Subcutaneous adipose tissue (tissue), 4 donors: ENCODE results near the gene NCAPH2. TPM values are rescaled to one million over a fixed set of nuclear protein-coding genes. Genes with fewer than 3 reads are reported as not detected.

Experiments used
- total RNA-seq, 4 donors: library from RNA; depleted of rRNA; stranded (reverse); fragments of >200 nt; gene quantifications; one replicate each; pipeline ENCODE4 v1.1.0, GENCODE V29; 2016
- TF ChIP-seq, protein P1 (sequence below): fragments of 450-650 bp; IDR thresholded peaks from one replicate; pipeline ENCODE4 v1.5.1; 2016; ENCODE audit warnings: low read depth, mild to moderate bottlenecking, control low read depth, antibody characterized with exemption, moderate library complexity

NCAPH2 gene
- total RNA-seq, 4 donors from 2014 or later: 15.3 to 55.6 (median 27.8) TPM

DNA sequence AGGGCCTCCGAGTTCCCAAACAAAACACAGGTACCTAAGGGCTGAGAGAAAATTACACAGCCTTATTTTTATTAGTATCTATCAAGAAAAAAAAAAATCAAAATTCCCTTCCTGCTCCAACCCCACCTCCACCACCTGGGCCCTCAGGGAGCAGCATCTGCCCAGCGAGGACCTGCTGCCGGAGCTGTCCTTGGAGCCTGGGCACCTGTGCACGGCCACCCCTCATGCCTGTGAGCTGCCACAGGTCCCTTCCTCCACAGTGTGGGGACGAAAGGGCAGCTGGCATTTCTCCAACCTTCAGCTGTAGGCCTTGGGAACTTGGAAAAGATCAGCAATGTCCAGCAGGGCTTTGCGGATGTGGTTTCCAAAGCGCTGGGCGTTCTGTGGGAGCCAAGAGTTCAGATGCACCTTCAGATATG lies 61.0 kb downstream of the NCAPH2 start:
- TF ChIP-seq, protein P1, sequence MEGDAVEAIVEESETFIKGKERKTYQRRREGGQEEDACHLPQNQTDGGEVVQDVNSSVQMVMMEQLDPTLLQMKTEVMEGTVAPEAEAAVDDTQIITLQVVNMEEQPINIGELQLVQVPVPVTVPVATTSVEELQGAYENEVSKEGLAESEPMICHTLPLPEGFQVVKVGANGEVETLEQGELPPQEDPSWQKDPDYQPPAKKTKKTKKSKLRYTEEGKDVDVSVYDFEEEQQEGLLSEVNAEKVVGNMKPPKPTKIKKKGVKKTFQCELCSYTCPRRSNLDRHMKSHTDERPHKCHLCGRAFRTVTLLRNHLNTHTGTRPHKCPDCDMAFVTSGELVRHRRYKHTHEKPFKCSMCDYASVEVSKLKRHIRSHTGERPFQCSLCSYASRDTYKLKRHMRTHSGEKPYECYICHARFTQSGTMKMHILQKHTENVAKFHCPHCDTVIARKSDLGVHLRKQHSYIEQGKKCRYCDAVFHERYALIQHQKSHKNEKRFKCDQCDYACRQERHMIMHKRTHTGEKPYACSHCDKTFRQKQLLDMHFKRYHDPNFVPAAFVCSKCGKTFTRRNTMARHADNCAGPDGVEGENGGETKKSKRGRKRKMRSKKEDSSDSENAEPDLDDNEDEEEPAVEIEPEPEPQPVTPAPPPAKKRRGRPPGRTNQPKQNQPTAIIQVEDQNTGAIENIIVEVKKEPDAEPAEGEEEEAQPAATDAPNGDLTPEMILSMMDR: no peak

DNA sequence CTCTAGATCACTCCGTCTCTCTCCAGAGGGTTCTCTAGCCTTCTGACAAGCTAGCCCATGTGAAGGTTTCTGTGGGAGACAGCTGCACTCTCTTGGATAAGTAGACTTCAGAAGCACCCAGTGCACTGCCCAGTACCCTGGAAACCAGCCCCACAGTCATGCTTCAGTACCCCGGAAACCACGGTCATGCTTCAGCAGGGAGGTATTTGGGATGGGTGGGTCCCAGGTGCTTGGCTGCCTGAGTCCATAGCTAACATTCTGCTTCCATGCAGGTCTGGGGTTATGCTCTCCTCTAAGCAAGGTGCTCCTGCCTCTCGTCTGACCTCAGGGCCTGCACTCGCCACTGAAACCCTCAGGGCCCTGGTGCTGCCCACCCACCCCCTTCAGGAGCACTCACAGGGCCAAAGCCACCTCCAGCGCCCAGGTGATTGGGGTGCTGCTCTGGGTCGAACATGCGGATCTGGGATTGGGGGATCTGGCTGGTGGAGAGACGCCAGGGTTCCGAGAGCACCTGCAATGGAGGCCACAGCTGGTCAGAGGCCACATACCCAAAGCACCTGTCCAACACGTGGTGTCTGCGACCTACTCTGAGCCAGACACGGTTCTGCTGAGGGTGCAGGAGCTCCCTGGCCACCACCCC lies 62.0 kb downstream of the NCAPH2 start:
- TF ChIP-seq, protein P1: no peak

DNA sequence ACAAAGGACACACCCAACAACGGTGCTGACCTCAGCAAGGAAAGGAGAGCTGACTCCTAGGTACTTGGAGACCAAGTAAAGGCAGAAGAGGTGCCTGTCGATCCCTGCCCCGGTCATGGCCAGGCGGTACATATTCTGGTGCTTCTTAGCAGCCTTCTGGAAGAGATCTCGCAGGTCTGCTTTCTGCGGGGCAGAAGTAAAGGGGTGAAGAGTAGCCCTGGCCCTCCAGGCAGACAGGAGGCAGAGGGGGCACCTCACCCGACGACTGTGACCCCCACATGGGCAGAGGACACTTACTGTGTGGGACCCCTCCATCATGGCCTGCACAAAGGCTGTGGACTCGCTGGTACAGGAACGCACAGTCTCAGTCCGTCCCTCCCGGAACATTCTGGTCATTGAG lies 62.8 kb downstream of the NCAPH2 start:
- TF ChIP-seq, protein P1: no peak

DNA sequence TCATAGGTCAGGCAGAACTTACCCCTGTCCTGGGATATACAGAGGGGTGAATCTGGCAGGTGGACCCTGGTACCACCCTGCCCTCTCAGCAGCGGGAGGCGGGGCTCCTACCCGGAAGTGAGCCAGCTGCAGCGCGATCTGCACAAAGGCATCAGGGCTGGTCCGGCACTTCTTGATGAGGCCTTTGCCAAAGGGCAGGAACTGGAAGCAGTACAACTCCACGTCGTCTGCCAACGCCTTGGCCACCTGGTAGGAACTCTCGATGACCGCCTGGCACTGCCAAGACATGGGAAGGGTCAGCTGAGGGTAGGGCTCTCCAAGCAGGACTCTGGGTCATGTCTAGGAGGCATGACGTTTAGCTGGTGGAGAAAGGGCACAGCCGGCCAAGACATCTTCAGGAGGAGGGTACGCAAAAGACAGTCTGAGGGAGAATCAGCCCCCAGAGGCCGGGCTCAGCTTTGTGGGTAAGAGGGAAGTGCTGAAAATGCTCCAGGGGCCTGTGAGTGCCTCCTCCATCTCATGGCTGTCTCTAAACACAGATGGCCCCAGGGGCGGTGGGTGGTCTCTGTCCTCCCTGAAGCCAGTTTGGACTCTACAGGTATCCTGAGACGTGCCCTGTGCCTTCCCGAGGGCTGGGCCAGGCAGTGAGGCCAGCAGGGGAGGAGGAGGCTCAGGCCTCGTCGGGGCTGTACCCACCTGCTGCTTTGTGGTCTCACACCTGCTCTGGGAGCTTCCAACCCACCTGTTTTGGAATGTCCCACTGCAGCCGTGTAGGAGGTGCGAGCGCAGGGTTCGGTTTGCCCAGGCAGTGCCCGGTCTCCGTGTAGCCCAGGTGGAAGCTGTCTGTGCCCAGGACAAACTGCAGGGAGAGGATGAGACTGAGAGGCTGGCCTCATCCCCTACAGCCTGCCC lies 63.5 kb downstream of the NCAPH2 start:
- TF ChIP-seq, protein P1: no peak

DNA sequence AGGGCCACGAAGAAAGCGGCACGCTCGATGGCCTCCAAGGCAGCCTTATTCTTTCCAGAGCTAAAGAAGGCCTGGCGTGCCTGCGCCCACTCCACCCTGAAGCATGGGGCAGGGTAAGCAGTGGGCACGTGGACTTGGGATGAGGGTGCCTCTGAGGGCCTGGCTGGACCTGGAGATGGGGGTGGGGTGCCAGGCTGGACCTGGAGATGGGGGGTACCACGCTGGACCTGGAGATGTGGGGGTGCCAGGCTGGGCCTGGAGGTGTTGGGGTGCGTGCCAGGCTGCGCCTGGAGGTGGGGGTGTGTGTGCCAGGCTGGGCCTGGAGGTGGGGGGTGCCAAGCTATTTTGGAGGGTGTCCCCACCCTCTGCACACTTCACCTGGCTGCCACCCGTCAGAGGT lies 64.9 kb downstream of the NCAPH2 start:
- TF ChIP-seq, protein P1: no peak

DNA sequence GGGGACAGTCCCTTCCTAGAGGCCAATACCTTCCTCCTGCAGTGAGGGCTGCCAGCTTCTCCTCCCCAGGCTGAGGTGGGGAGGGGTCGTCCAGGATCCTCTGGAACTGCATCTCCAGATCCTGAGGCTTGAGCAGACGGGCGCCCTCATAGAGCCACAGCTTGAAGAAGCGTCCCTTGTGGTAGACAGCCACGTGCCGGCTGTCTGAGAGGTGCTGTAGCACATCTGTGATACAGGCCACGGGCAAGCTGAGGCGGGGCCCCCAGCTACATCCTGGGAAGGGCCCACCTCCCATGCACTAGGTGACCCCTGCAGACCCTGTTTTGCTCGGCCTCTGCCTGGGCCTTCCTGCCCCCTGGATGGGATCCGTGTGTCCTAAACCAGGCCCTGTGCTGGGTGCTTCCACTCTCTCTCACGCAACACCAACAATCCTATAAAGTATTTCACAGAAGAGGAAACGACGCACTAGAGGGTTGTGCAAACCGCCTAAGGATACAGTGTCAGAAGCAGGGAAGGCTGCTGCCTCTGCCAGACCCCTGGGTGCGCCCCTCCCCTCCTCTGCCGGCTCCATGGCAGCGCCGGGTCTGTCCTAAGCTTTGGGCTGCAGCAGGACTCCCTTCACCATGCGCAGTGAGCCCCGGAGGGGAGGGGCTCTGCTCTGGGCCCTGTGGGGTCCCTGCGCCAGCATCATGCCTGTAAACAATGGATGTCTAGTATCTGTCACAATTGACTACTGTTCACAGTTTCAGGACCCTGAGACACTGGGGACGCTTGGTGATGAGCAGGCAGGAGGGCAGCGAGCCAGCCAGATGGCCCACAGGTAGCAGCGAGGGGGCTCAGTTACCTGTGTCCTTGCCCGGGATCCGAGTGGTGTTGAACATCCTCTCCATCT lies 65.7 kb downstream of the NCAPH2 start:
- TF ChIP-seq, protein P1: no peak

DNA sequence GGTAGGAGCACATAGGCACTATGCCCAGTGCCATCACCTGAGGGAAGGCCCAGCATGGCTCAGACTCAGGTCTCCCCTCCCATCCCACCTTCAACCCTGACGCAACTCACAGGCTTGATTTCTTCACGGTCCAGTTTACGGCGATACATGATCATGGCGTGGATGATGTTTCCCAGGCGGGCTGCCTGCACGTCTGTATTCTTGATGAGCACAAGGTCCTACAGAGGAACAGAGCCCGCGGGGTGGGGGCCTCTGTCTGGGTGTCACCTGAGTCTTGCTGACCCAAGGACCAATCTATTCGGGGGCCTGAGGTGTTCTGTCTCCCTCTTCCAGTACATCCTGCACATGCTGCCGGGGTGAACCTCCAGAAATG lies 66.3 kb downstream of the NCAPH2 start:
- TF ChIP-seq, protein P1: no peak
